Measurements from ENCODE around the gene ORC3.
"Not testable (repeated sequence)": the region's sequence is repeated elsewhere in the genome, so short reads cannot be mapped to it uniquely, and the experiment has no call there.

The ORC3 gene

DNA sequence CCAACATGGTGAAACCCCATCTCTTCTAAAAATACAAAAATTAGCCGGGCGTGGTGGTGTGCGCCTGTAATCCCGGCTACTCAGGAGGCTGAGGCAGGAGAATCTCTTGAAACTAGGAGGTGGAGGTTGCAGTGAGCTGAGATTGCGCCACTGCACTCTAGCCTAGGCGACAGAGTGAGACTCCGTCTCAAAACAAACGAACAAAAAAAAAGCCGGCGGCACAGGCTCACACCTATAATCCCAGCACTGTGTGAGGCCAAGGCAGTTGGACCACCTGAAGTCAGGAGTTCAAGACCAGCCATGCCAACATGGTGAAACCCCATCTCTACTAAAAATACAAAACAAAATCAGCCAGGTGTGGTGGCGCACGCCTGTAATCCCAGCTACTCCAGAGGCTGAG is 106.9 kb downstream of the ORC3 start:
- DNase-seq (ENCODE audit: low read depth) = not testable (repeated sequence)

DNA sequence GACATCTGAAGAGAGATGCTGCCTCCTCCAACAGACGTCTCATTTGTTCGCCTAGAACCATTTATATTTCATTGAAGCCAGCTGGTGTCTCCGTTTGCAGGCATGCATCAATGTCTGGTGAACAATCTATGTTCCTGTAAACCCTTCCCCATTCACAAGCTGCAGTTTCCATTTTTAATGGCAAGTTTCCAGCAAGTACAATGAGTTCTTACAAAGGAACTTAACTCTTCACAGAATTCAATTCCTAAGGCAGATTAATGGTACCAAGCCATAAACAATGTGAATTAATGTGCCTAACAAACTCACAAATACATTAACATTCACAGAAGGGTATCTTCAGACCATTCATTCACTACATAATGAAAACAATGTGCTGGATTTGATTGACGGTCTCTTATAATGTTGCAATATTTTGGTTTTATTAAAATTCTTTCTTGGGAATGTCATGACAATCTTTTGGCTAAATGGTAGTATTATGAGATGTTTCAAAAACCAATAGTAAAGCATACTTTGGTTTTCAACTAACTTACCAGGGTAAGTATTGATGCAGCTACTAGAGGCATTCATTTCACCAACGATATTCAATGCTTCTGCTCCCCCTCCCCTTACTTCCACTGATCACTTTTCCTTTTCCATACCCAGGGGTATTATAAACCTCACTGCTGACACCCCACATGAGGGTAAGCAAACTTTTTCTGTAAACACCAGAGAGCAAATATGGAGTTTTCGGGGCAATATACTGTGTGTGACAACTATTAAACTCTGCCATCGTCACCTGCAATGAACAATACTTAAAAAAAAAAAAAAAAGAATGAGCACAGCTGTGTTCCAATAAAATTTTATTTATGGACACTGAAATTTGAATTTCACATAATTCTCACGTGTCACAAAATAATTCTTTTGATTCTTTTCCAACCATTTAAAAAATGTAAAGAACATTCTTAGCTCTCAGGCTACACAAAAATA is 107.9 kb downstream of the ORC3 start:
- peak; percentile 90 for DNase-seq (ENCODE audit: low read depth)

DNA sequence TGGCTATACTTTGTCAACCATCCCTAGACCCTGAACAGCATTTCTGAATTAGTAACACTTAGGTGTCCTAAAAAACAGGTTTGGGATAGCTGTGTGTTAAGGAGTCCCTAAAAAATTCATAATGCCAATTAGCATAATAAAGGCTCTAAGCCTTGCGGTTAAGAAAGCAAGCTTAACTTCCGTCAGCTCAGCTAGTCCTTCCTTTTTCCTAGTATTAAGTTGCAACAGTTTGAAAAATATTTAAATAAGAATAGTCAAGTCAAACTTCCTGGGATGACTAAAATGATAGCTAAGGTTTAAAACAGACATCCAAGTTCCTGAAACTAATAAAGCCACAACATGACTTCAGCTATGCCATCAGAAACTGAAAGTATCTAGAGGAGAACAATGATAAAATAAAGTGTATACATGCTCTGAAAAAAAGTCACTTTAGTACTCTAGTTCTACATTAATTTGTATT is 108.6 kb downstream of the ORC3 start:
- DNase-seq (ENCODE audit: low read depth) = peak; percentile 53

DNA sequence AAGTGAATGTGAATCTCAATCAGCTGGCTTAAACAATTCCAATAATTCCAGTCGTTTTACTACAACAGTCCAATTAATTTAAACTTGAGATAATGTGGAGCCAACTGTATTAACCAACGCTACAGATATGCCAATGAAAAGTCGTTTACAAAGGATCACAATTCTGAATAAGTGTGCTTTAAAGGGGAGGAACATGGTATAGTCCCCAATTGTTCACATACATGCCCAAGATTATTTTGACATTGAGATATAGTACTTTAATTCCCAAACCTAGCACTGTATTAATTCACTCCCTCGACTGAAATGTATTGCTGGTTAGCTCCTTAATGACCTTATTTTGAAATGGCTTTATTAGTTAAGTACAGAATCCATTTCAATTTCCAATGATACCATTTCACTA is 109.6 kb downstream of the ORC3 start:
- DNase-seq (ENCODE audit: low read depth) = no peak

DNA sequence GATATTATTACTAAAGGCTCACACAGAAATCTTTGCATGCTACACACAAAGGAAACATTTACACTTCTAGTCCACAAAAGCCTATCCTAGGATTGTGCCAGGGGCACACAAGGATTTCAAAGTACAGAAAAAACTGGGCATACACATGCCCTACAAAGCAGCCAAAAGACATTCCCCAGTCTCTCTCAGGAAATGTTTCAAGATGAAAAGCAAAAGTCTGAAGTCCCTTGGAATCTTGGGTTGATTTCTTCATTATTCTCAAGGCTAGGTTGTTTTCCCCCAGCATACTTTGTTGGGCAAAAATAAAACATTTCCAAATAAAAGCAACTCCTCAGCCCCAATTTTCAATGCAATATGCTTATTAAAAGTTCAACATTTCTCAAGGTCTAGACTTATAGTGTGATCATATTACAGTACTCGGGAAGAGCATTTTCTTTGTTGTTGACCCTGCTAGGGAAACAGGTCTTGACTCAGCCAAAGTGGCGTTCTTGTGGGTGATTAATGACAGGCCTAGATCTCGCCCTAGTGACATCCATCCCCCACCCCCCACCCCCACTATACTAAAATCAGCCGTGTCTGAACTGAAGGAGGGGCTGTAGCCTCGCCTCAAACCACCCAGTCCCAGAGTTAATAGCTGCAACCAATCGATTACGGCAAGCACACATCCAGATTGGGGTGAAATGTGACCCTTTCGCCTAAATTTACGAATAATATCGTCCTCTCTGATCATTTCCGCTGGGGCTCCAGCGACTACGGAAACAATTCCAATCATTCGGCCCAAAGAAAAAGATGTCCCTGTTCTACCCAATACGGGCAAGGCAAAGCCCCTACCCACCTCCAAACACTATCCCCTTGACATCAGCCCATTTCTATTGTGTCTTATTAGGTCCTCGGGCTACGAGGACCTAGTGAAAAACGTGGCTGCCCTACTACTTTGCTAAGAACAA is 110.7 kb downstream of the ORC3 start:
- peak; percentile 79 for DNase-seq (ENCODE audit: low read depth)

- DNase-seq (ENCODE audit: low read depth) = no peak
Measured at GRCh38 chr6:87701344-87701675, 111.4 kb downstream of the ORC3 start.

- DNase-seq (ENCODE audit: low read depth) = peak; percentile 99
Measured at GRCh38 chr6:87701676-87702588, 112.0 kb downstream of the ORC3 start, which contains the start of gene AKIRIN2. AKIRIN2 (minus strand) TSS chr6:87702233; CDS start chr6:87701684, 549 bp downstream.

GRCh38 chr6:87702589-87702945 is 112.6 kb downstream of the ORC3 start:
- peak; percentile 70 for DNase-seq (ENCODE audit: low read depth)

DNA sequence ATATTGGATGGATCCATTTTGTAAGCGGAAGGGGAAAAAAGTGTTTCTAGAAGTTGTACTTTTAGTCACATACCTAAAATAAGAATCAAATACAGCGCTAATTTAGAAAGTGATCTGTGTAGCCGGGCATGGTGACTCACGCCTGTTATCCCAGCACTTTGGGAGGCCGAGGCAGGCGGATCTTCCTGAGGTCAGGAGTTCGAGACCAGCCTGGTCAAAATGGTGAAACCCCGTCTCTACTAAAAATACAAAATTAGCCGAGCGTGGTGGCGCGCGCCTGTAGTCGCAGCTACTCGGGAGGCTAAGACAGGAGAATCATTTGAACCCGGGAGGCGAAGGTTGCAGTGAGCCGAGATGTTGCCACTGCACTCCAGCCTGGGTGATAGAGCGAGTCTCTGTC is 113.1 kb downstream of the ORC3 start:
- DNase-seq (ENCODE audit: low read depth) = peak; percentile 54

DNA sequence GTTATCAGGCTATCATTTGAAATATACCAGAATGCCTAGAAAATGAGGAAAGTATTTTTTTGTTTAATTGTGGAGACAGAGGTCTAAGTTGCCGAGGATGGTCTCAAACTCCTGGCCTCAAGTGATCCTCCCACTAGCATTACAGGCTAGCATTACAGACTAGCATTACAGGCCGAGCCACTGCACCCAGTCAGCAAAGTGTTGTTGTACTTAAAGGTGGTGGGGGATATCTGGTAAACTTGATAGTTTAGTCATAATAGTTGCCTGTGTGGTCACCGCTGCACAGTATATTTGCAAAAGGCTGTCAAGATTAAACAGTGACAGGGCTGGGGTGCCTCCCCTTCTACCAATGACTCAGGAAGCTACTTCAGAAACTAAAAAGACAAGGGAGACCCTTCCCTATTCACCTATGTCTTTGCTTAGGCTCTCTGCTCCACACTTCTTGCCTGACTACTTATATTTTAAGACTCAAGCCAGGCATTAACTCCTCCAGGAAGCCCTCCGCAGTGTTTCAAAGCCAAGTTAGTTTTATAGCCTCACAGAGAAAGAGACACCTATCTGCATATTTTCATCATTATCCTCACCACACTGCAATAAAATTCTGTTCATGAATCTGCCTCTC is 115.2 kb downstream of the ORC3 start:
- DNase-seq (ENCODE audit: low read depth) = peak; percentile 44

DNA sequence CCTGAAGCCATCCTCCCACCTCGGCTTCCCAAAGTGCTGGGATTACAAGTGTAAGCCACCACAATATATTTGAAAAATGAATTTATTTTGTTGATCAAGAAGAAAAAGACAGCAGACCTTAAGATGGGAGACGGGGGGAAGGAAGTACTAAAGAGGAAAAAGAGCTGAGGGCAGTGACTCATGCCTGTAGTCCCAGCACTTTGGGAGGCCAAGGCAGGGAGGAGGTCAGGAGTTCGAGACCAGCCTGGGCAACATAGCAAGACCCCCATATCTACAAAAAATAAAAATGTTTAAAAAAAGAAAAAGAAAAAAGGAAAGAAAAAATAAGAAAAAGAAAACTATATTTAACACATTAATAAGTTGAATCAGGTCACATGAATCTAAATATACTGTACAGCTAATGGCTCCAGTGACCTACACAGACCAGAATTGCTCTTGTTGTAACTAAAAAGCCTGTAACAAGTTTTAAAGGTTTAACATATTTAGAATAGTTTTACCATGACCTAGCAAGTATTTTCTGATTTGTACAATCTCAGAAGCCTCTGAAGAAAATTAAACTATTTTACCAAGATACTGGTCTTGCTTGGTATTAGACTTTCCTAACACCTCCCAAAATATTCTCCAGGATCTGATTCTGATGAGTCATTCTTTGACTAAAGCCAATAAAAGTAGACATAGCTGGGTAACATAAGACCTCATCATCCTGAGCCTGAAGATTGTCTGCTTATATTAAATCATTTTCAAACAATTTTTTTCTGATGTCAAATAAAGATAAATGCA is 116.4 kb downstream of the ORC3 start:
- peak; percentile 91 for DNase-seq (ENCODE audit: low read depth)

- DNase-seq (ENCODE audit: low read depth) = peak; percentile 63
Measured at GRCh38 chr6:87708581-87709427, 118.9 kb downstream of the ORC3 start.

DNA sequence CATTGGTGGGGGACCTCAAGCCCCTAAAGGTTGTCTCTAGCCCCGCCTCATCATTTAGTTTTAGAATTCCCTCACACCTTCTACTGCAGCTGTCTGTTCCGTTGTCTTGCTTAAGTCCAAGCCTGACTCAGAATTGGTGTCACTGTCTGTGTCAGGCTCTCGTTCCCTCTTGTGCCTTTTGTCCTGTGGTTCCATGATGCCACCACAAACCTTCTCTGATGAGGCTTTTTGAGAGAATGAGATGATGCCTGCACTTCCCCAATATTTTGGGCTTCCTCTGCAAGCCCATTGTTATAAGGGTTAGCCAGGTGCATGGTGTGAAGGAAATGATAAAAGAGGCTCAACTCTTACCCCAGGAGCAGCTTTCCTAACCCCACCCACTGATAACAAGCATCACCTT is 120.2 kb downstream of the ORC3 start:
- no peak for DNase-seq (ENCODE audit: low read depth)

GRCh38 chr6:87712713-87713112 is 122.8 kb downstream of the ORC3 start:
- not testable (repeated sequence) for DNase-seq (ENCODE audit: low read depth)

- DNase-seq (ENCODE audit: low read depth) = peak; percentile 83
Measured at GRCh38 chr6:87714093-87714842, 124.3 kb downstream of the ORC3 start.

Data from EH (cell line).